Activated CD4-positive, alpha-beta T cell treated with anti-CD3 and anti-CD28 coated beads, Interleukin-2, amount 50 U/mL, for 1 hour (primary cell): ENCODE results near the gene AMIGO2.
"Not testable (repeated sequence)": the region's sequence is repeated elsewhere in the genome, so short reads cannot be mapped to it uniquely, and the experiment has no call there.

ENCODE experiments used
- DNase-seq: peaks from one replicate; pipeline ENCODE4 v3.0.0-alpha.2; 2020

AMIGO2 gene

GRCh38 chr12:47071241-47071852 is 8.4 kb downstream of the AMIGO2 start:
- no peak for DNase-seq

GRCh38 chr12:47070310-47070709 is 9.4 kb downstream of the AMIGO2 start:
- no peak for DNase-seq

GRCh38 chr12:47068539-47068938 is 11.2 kb downstream of the AMIGO2 start:
- no peak for DNase-seq

- no peak for DNase-seq
Measured at GRCh38 chr12:47067771-47068431, 11.9 kb downstream of the AMIGO2 start.

- no peak for DNase-seq
Measured at GRCh38 chr12:47067176-47067575, 12.6 kb downstream of the AMIGO2 start.

- DNase-seq: no peak
Measured at GRCh38 chr12:47066278-47067025, 13.3 kb downstream of the AMIGO2 start.

- DNase-seq: no peak
Measured at GRCh38 chr12:47065546-47065945, 14.2 kb downstream of the AMIGO2 start.

- DNase-seq: not testable (repeated sequence)
Measured at GRCh38 chr12:47058640-47059039, 21.1 kb downstream of the AMIGO2 start.

- DNase-seq: not testable (repeated sequence)
Measured at GRCh38 chr12:47056944-47057343, 22.8 kb downstream of the AMIGO2 start.

GRCh38 chr12:47055856-47056255 is 23.9 kb downstream of the AMIGO2 start:
- not testable (repeated sequence) for DNase-seq

GRCh38 chr12:47054659-47055058 is 25.1 kb downstream of the AMIGO2 start:
- DNase-seq: no peak

- no peak for DNase-seq
Measured at GRCh38 chr12:47053961-47054360, 25.8 kb downstream of the AMIGO2 start.

- no peak for DNase-seq
Measured at GRCh38 chr12:47052274-47052673, 27.5 kb downstream of the AMIGO2 start.

GRCh38 chr12:47051291-47051690 is 28.5 kb downstream of the AMIGO2 start:
- not testable (repeated sequence) for DNase-seq

GRCh38 chr12:47048541-47048940 is 31.2 kb downstream of the AMIGO2 start:
- DNase-seq: no peak

GRCh38 chr12:47041327-47041726 is 38.4 kb downstream of the AMIGO2 start:
- no peak for DNase-seq

GRCh38 chr12:47039756-47040155 is 40.0 kb downstream of the AMIGO2 start:
- no peak for DNase-seq

GRCh38 chr12:47039079-47039478 is 40.7 kb downstream of the AMIGO2 start:
- DNase-seq: no peak

- DNase-seq: no peak
Measured at GRCh38 chr12:47038270-47038748, 41.5 kb downstream of the AMIGO2 start.

- no peak for DNase-seq
Measured at GRCh38 chr12:47035484-47035883, 44.3 kb downstream of the AMIGO2 start.

- DNase-seq: no peak
Measured at GRCh38 chr12:47034661-47035060, 45.1 kb downstream of the AMIGO2 start.

GRCh38 chr12:47033789-47034555 is 45.8 kb downstream of the AMIGO2 start:
- DNase-seq: no peak

- DNase-seq: no peak
Measured at GRCh38 chr12:47033081-47033480, 46.7 kb downstream of the AMIGO2 start.
